Activated CD4-positive, CD25-positive, alpha-beta regulatory T cell treated with anti-CD3 and anti-CD28 coated beads, Interleukin-2, amount 50 U/mL, for 24 hours (primary cell): ENCODE measurements around the gene FTCD.
"Not testable (repeated sequence)": the region's sequence is repeated elsewhere in the genome, so short reads cannot be mapped to it uniquely, and the experiment has no call there.

ENCODE experiments used
- ATAC-seq, 2 donors: fragments of 150-1000 bp; cut with Tn5 transposase; one replicate each; pipeline ENCODE4 v1.10.0; 2021; ENCODE audit warnings: mild to moderate bottlenecking in 1 of 2, moderate library complexity in 1 of 2

Gene FTCD

DNA sequence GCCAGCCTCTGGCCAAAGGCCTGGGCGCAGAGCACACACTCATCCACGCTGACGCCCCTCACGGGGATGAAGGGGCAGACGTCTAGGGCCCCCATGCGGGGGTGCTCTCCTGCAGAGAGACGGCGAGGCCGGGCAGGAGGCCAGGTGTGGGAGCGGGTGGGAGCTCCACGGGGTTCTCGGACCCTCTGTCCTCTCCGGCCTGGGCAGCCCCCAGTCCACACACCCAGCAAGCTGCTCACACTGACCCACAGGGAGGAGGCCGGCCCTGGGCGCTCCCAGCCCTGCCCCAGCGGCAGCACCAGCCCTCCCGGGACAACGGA, 2.5 kb downstream of the FTCD start:
- no peak for ATAC-seq

DNA sequence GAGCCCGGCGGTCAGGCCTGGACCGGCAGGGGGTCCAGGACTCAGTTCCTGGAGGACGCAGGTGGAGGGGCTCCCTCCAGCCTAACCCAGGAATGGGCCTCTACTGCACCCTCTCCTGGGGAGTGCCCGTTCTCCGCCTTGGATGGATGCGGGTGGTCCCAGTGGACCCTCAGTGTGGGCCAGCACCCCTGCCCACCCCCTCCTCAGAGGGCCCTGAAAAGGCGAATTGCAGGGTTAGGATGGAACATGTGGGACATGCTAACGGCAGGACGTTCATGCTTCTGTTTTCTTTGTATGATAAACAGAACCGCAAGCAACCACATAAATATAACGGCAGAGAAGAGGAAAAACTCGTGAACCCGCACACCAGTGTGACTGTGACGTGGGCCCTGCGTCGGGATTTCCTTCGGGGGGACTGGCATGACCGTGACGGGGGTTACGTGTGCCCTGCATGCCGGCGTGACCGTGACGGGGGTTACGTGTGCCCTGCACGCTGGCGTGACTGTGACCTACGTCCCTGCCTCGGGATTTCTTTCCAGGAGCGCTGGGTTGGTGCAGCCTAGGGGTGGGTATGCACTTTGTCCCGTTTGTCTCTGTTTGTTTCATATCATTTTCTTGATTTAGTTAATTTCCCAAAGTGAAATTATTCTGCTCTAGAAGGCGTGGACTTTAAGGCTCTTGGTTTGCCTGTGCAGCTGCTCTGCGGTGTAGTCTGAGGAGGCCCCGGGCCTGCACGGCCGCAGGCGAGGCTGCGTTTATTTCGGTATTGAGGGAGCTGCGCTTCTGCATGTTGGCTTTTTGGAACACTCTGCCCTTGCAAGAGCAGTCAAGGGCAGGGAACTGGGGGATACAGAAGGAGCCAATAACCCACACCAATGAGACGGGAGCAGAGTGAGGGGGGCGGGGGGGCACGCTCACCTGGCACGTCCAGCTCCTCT, 3.1 kb downstream of the FTCD start:
- ATAC-seq: no peak

DNA sequence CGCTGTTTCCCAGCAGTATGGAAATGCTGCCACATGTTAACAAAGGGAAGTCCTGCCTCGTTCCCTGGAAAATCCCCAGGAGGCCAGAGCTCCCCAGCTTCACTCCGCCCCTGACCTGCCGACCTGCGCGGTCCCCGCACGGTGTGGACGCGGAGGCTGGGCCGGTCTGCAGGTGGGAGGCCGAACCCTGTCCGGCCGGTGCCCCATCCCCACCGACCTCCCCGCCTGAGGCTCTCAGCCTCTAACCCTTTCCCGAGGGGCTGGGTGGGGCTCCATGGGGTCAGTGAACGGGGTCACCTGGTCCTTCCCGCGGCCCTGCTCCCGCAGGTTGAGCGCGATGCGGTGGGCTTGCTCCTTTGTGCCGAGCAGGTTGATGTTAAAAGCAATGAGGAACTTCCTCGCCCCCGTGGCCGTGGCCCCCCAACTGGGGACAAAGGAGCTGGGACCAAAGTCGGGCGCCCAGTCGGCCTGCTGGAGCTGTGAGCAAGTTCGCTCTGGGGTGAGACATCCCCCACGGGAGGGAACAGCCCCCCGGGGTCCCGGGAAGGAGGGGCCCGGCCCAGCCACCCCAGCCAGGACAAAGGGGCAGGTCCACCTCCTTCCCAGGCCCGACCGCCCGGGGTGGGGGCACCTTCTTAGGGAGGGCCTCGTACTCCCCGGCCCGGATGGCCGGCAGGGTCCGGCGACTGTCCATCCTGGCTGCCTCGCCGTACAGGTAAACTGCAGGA, 4.0 kb downstream of the FTCD start:
- ATAC-seq: no peak

DNA sequence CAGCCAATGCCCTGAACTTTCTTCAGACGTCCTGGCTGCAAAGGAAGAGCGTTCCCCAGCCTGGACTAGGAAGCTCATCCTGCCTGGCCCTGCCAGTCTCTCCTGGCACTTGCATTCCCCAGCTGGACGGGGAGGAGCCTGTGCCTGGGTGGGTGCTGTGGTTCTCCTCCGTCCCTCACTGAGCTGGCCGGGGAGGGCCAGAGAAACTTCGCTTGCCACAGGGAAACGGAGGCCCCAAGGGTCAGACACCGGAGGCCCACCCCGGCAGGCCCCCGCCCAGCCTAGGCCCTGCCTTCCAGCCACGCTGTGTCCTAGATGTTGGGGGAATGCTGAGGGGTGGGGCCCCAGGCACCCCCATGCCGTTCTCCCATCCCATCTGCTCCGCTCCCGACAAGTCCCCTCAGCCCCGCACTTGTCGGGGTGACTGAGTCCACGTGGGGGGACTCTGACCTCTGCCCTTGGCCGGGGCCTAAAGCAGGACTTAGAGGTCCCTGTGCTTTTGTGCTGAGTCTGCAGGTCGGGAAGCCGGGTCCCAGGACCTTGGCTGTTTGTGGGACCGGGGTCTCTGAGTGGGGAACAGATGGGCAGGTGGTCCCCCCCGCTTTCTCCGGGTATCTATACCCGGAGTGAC, 4.8 kb downstream of the FTCD start:
- ATAC-seq: peak in 1 of 2 donors; percentile 15

DNA sequence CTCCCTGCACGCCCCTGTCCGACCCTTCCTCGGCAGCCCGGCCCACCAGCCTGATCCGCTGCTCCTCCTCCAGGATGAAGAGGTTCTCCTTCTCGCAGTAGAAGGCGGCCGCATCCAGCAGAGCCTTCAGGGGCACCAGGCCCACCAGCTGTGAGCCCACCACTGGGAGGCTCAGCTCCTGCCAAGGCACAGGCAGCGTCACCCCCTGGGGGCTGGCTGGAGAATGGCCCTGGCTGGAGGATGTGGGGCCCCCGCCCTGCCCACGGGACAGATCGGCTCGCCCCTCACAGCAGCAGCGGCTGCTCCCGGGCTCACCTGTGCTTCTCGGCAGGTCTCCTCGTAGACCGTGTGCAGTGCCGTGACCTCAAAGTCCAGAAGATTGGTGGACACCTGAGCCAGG, 5.3 kb downstream of the FTCD start:
- no peak for ATAC-seq

DNA sequence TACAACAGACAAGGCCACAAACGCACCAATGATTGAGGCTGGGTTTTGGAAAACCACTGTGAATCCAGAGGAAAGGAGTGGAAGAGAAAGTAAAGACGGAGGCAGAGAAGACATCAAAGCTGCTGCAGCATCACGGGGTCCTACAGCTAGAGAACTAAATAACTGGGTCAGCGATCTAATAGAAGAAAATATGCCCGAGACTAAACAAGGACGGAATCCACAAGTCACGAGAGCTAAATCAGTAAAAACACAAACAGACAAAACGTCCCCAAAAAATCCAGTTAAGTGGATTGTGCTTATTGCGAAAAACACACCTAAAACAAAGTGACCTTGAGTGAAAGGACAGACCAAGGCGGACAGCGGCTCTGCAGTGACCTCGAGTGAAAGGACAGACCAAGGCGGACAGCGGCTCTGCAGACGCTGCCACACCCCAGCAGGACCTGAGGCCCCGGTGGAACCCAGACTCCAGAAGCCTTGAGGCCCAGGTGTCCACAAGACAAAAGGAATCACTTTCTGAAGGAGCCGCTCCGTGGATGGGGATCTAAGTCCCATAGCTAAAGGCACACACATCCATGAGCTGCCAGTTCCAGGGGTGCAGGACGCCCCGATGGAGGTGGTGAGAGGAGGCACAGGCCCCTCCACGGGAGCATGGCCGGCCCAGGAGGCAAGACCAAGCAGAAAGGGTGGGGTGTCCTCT, 6.0 kb downstream of the FTCD start:
- ATAC-seq: no peak

DNA sequence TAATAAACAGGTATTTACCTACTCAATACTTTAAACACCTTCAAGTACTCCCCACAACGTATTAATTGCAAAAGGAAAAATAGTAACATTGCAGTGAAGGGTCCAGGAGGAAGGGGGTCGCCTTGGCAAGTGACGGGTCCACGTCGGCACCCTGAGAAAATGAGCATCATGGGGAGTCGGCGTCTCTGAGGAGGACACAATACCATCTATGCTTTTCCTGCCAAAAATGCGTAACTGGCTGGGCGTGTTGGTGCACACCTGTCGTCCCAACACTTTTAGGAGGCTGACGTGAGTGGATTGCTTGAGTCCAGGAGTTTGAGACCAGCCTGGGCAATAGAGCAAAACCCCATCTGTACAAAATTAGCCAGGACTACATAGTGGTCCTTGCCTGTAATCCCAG, 7.3 kb downstream of the FTCD start:
- ATAC-seq: no peak

DNA sequence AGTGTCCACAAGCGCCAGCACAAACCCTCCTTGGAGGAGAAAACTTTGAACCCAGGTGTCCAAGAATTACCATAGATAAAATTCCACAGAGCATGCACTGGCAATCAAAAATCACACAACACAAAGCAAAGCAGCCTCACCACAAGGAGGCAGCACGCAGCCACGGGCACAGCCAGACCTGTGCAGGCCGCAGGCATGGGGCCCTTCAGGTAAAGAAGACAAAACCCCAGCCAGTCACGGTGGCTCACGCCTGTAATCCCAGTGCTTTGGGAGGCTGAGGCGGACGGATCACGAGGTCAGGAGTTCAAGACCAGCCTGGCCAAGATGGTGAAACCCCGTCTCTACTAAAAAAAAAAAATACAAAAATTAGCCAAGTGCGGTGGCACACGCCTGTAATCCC, 8.0 kb downstream of the FTCD start:
- not testable (repeated sequence) for ATAC-seq

DNA sequence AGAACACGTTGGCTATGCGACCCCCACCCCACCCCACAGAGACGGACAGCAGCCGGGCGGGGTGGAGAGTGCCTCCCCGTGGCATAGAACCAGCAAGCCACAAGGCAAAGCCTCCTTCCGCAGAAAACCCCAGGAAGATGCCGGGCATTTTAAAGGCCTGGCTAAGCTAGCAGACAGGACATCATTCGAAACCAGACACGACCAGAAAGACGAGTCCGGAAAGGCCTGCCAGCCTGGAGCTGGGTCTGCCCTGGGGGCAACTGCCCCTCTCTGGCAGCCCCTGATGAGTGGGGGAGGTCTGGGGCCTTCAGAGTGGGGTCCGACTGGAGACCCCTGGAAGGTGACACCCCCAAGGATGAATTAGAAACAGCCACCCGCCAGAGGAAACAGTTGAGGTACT, 8.5 kb downstream of the FTCD start:
- ATAC-seq: no peak

DNA sequence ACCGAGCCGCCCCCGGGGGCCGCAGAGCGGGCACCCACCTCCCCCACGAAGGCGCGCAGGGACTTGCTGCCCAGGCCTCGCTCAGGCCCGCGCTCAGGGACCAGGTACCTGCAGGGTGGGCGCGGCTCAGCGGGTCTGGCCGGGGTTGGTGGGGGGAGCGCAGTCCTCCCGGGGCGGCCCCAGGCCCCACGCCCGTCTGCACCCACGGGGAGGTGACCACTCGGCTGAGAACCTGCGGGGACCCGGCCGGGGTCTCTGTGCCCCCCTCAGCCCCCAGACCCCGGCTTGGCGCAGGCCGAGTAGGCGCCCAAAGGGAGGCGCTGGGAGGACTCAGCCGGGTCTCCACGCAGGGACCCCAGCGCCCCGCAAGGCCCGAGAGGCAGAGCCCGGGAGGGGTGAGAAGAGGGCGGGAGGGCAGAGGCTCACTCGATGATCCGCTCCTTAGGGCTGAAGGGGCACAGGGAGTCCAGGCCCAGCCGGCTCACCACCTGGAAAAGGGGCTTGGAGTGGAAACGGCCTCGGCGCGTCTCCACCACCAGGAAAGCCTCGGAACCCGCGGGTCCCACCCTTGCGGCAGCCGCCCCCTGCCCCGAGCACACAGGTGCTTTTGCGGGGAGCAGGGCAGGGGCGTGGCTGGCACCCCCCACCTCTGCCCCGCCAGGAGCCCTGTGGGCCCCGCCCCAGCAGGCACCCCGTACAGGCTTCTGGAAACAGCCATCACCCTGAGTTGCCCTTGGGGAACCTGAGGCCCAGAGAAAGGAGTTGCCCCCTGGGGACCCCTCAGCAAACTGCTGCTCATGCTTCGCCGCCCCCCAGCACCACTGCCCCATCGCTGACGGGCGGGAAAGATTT, 9.3 kb downstream of the FTCD start:
- no peak for ATAC-seq

DNA sequence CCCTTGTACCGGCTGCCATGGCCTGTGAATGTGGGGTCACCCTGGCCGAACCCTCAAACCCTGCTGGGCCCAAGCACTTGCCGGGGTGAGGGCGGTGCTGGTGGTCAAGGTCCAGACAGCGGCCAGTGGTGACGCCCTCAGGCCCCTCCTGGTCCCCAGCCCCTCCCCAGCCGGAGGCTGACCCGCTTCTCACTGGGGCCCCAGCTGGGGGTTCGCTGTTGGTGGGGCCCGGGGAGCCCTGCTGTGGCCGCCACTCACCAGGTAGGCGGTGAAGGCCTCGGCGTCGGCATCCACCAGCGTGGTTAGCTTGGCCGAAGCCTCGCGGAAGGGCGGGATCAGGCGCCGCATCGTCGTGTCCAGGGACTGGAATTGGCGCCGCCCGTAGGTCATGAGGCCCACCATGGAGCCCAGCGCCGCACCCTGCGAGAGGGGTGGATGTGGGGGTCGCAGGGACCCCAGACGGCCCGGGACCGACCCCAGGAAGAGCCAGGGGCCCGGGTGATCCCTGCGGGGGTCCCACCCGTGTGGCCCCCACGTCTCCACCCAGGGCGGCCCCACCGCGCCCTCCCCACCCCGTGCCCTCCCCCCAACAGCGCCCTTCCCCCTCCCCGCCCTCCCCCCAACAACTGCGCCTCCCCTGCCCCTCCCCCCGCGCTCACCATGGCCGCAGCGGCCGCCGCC, 10.1 kb downstream of the FTCD start:
- no peak for ATAC-seq

DNA sequence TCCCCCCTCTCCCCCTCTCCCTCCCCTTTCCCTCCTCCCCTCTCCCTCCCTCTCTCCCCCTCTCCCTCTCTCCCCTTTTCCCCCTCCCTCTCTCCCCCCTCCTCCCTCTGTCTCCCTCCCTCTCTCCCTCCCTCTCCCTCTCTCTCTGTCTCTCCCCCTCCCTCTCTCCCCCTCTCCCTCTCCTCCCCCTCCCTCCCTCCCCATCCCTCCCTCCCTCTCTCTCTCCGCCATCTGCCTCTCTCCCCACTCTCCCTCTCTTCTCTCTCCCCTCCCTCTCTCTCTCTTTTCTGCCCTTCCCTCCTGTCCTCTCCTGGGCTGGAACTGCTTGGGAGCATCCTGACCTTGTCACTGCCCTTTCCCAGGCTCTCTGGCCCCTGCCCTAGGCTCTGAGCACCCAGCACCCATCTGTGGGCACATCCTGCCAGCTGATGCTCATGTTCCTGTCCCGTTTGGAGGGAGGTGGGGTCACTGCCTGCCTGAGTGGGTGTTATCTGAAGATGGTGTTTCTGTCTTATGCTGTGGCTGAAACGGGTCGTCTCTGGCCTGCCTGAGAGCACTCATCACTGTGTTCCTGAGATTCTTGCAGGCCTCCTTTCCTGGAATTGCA, 10.8 kb downstream of the FTCD start:
- ATAC-seq: no peak

DNA sequence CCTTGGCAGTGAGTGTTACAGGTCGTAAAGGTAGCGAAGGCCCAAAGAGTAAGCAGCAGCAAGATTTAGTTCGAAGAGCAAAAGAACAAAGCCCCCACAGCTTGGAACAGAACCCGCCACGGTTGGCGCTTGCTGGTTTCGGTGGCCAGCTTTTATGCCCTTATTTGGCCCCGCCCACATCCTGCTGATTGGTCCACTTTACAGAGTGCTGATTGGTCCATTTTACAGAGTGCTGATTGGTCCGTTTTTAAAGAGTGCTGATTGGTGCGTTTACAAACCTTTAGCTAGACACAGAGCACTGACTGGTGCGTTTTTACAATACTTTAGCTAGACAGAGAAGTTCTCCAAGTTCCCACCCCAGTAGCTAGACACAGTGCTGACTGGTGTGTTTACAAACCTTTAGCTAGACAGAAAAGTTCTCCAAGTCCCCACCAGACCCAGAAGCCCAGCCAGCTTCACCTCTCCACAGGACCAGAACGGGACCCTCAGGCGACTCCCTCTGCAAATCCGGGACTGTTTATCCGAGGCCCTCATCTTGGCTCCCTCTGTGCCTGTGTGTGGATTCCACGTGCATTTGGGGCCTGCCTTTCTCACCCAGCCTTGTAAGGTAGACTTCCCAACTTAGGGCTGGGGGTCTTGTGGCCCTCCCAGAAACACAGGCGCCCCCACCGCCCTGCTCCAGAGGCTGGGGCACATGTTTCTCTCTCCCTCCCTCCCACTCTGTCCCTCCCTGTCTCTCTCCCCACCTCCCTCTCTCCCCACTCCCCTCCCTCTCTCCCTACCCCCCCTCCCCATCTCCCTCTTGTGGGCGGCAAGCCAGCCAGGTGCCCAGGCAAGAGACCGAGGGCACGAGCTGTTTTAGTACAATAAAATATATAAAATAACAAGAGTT, 12.6 kb downstream of the FTCD start:
- ATAC-seq: no peak

DNA sequence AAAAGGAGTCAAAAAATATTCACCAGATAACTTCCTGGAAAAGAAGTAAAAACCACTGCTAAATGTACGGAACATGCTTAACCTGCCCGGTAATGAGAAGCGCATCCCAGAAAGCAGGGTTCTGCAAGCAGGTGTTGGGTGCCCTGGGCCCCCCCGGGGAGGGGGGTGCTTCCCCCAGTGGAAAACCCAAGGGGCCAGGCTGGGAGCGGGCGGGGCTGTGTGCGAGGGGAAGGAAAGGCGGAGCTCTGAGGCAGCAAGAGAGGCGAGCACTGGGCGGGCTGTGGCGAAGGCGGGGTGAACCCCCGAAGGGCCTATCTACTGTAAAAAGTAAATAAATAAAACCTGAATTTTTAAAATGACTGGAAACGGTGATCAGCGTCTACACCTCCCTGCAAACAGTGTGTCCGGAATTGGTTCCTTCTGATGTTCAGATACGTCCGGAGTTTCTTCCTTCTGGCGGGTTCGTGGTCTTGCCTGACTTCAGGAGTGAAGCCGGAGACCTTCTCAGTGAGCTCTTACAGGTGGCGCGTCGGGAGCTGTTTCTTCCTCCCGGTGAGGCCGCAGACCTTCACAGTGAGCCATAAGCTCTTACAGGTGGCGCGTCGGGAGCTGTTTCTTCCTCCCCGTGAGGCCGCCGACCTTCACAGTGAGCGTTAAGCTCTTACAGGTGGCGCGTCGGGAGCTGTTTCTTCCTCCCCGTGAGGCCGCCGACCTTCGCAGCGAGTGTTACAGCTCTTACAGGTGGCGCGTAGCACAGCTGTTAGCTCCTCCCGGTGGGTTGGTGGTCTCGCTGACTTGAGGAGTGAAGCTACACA, 13.4 kb downstream of the FTCD start:
- ATAC-seq: no peak

DNA sequence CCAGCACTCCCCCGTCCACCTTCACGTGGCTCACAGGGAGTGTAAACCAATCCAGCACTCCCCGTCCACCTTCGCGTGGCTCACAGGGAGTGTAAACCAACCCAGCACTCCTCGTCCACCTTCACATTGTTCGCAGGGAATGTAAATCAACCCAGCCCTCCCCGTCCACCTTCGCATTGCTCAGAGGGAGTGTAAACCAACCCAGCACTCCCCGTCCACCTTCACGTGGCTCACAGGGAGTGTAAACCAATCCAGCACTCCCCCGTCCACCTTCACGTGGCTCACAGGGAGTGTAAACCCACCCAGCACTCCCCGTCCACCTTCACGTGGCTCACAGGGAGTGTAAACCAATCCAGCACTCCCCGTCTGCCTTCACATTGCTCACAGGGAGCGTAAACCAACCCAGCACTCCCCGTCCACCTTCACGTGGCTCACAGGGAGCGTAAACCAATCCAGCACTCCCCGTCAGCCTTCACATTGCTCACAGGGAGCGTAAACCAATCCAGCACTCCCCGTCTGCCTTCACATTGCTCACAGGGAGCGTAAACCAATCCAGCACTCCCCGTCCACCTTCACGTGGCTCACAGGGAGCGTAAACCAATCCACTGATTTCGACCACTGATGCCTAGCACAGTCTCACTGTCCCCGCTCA, 14.9 kb downstream of the FTCD start:
- not testable (repeated sequence) for ATAC-seq

DNA sequence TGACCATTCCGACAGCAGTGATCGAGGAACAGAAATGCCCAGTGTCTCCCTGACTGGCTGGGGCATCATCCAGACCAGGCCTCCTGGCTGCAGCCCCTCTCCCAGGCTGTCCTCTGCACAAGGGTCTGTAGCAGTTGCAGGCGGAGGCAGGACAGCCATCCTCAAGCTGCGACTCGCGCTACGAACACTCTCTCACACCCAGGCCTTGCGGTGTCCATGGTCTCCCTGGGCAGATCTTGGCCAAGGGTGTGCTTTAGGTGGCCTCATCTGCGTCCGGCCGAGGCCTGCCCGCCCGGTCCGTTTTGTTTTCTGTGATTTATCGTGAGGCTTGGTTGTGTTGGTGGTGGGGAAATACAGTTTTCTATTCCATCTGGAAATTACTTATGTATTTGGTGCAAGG, 15.7 kb downstream of the FTCD start:
- ATAC-seq: no peak

DNA sequence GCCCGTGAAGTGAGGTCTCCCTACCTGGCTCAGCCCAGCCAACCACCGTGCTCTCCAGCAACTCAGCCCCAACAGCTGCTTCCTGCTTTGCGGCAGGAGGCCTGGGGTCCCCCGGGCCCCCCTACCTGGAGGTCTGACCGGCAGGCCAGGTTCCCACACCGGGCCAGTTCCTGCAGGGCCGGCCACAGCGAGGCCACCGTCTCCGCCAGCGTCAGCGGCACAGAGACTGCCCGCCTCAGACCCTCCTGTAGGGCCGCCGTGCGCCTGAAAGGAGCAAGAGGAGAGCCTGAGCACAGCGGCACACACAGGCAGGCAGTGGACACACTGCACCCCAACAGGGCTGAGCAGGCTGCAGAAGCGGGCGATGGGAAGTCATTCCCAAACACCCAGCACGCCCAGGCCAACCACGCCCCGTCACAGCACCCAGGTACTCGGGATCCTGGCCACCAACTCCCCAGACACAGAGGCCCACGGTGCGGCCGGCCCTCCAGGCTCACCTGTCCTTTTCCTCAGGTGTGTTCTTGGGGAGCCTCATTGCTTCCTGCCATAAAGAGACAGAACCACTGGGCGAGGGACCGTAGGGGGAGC, 16.9 kb downstream of the FTCD start:
- no peak for ATAC-seq

DNA sequence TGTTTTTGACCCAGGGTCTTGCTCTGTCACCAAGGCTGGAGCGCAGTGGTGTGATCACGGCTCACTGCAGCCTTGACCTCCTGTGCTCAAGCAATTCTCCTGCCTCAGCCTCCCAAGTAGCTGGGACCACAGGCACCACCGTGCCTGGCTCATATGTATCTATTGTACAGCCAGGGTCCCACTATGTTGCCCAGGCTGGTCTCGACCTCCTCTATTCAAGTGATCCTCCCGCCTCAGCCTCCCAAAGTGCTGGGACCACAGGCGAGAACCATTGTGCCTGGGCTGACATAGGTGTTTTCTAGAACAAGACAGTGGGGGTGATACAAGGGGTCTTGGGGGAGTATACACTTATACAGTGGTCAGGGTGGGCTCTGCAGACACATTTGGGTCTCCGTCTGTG, 17.5 kb downstream of the FTCD start:
- no peak for ATAC-seq
